Activated CD4-positive, alpha-beta T cell treated with anti-CD3 and anti-CD28 coated beads, Interleukin-2, amount 10 ng/mL, durations not matched to agents 24 days and 14 days (primary cell): ENCODE results near the gene COL9A1. TPM values are rescaled to one million over a fixed set of nuclear protein-coding genes. Genes with fewer than 3 reads are reported as not detected.
"Not testable (repeated sequence)": the region's sequence is repeated elsewhere in the genome, so short reads cannot be mapped to it uniquely, and the experiment has no call there.

Experiments used
- DNase-seq: peaks from one replicate; pipeline ENCODE4 v3.0.0; 2022
- H3K27ac Mint-ChIP-seq: one replicate; pipeline ENCODE4 v1.8.0; 2022; ENCODE audit warnings: mild to moderate bottlenecking, mixed read lengths
- H3K27me3 Mint-ChIP-seq: one replicate; pipeline ENCODE4 v1.8.0; 2022; ENCODE audit warnings: mixed read lengths
- H3K36me3 Mint-ChIP-seq: one replicate; pipeline ENCODE4 v1.8.0; 2022; ENCODE audit warnings: low read depth, mild to moderate bottlenecking, mixed read lengths
- H3K4me1 Mint-ChIP-seq: one replicate; pipeline ENCODE4 v1.8.0; 2021; ENCODE audit warnings: mixed read lengths
- H3K4me3 Mint-ChIP-seq: one replicate; pipeline ENCODE4 v1.8.0; 2022; ENCODE audit warnings: mild to moderate bottlenecking, moderate library complexity, mixed read lengths
- H3K9me3 Mint-ChIP-seq: one replicate; pipeline ENCODE4 v1.8.0; 2021; ENCODE audit warnings: mixed read lengths
- intact Hi-C: fragments of 100-400 bp; cut with micrococcal nuclease; formaldehyde crosslinking; loops from one replicate; pipeline ENCODE4 v1.15.1; 2023
- total RNA-seq: library from RNA; stranded (reverse); gene quantifications from 2 replicates; pipeline ENCODE4 v1.2.3, GENCODE V29; 2022

COL9A1 gene
- total RNA-seq, 1 donor from 2014 or later, result not detected

DNA sequence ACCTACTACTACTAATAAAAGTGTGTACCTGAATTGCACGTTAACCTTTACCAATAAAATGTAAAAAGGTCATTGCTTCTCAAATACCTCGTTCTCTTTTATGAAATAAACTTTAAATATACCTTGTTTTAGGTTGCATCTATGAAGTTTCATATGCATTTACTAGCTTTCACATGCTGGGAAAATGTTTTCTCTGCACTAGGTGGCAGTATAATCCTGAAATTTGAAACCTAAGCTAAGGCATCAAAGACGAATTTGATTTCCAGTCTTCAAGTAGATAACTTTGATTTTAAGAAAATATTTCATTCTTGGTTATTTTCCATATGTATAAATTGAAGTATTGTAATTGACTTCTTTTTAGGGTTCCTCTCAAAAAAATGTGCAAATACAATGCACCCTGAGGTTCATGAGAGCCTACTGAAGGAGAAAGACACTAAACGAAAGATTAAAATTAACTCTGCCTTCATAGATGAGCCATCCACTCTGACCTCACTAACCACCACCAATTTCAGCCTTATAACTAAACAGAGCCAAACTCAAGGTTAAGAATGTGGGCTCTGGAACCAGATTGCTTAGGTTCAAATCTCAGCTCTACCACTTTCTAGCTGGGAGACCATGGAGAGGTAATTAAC, 7.3 kb upstream of the COL9A1 start:
- Mint-ChIP-seq H3K27me3 (peaks cover 20% of the 10 kb centered on the region), H3K27ac (no peak overlapping the region)
- intact Hi-C loops, result loop anchor here (1.0 to 10.0 kb wide), 4 partner anchors 59 to 703 kb away; no protein-coding TSS in a partner anchor

DNA sequence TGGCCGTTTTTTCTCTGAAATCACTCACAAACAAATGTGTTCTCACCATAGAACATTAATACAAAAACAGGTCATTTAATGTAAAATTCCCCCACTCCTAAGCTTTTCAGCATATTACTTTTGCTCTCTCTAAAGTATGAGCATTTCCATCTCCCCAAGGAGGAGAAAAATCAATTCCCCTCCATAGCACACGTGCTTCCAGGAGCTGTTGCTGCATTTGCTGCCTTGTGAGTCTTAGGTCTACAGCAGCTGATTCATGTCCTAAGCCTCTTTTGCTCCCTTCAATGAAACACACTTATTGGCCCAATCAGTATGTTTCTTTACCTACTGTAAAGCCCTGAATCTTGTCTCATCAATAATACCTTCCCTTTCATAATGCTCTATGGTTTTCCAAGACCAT, 6.4 kb upstream of the COL9A1 start:
- no peak overlapping the region for H3K4me3 Mint-ChIP-seq
- H3K27ac Mint-ChIP-seq, result no peak overlapping the region
- DNase-seq, result no peak
- no peaks in the 10 kb centered on the region for H3K36me3 Mint-ChIP-seq
- H3K9me3 Mint-ChIP-seq, result no peaks in the 10 kb centered on the region
- intact Hi-C loops, result loop anchor here (10.0 kb wide), 1 partner anchor 646 kb away; the partner anchor contains the start of gene B3GAT2
- H3K4me1 Mint-ChIP-seq, result no peaks in the 10 kb centered on the region
- peaks cover 18% of the 10 kb centered on the region for H3K27me3 Mint-ChIP-seq

More for the DNA sequence above, 7.3 kb upstream of the COL9A1 start:
- peak; percentile 63 for DNase-seq
- H3K4me1 Mint-ChIP-seq, result no peaks in the 10 kb centered on the region
- H3K4me3 Mint-ChIP-seq, result no peak overlapping the region
- no peaks in the 10 kb centered on the region for H3K9me3 Mint-ChIP-seq
- no peaks in the 10 kb centered on the region for H3K36me3 Mint-ChIP-seq

DNA sequence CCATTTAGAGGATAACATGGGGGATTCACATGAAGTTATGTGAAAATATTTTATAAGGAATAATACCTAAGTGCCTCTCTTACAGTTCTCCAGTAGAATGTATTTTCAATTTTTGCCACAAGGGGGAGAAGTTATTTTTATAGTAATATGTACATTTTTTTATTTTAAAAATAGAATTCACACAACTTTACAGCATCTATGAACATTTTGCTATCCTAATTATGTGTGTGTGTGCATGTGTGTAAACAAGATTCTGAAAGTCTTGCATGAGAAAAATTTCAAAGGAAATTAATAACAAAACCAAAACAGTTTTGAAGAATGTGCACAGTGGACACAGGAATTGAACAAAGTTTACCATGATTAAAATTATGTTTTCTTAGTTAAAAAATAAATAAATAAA, 5.3 kb upstream of the COL9A1 start:
- H3K36me3 Mint-ChIP-seq, H3K4me1 Mint-ChIP-seq, H3K4me3 Mint-ChIP-seq, H3K27ac Mint-ChIP-seq, DNase-seq, H3K9me3 Mint-ChIP-seq: not testable (repeated sequence)
- H3K27me3 Mint-ChIP-seq, result peaks cover 17% of the 10 kb centered on the region
- intact Hi-C loops, result loop anchor here (10.0 kb wide), 1 partner anchor 647 kb away; the partner anchor contains the start of gene B3GAT2

DNA sequence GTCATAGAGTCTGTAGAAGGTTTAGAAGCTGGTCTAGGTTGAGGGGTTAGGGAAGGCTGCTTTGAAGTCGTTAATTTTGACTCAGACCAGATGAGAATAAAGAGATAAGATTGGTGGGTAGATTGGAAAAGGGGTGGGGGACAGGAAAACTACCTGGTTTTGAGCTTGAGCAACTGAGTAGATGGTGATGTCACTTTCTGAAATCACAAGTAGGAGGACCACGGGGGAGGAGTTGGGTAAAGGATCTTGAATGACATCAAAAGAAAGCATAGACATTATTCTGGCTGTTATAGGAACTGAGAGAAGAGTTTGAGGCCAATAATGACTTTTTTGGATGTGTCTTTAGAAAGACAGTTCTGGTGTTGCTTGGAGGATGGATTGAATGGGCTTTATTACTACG, 4.1 kb upstream of the COL9A1 start:
- H3K9me3 Mint-ChIP-seq, result no peaks in the 10 kb centered on the region
- intact Hi-C loops, result loop anchor here (10.0 kb wide), 1 partner anchor 648 kb away; the partner anchor contains the start of gene B3GAT2
- peaks cover 13% of the 10 kb centered on the region for H3K27me3 Mint-ChIP-seq
- DNase-seq, result no peak
- H3K4me1 Mint-ChIP-seq, result no peaks in the 10 kb centered on the region
- H3K4me3 Mint-ChIP-seq, result no peak overlapping the region
- H3K36me3 Mint-ChIP-seq, result no peaks in the 10 kb centered on the region
- no peak overlapping the region for H3K27ac Mint-ChIP-seq

DNA sequence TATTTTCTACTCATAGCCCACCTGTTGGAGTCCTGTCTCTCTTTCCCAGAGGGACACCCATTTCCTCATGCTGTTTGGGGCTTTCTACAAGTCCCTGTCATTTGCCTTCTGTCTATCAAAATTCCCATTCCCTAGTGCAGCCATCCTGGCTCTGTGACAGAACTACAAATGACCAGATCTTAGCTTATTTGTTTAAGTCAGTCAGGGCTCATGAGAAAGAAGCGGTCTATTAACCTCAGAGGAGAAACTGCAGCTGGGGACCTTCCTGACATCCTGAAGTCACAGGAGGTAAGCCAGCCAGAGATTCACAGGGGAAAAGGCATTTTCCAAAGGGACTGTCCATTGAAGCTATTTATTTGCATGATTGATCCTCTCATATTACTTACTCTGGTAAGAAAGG, 1.7 kb upstream of the COL9A1 start:
- H3K27ac Mint-ChIP-seq, result no peak overlapping the region
- H3K36me3 Mint-ChIP-seq, result no peaks in the 10 kb centered on the region
- no peak for DNase-seq
- H3K9me3 Mint-ChIP-seq, result no peaks in the 10 kb centered on the region
- H3K4me1 Mint-ChIP-seq, result no peaks in the 10 kb centered on the region
- intact Hi-C loops, result loop anchor here (10.0 kb wide), 1 partner anchor 650 kb away; the partner anchor contains the start of gene B3GAT2
- H3K27me3 Mint-ChIP-seq, result peaks cover 7% of the 10 kb centered on the region
- H3K4me3 Mint-ChIP-seq, result no peak overlapping the region

DNA sequence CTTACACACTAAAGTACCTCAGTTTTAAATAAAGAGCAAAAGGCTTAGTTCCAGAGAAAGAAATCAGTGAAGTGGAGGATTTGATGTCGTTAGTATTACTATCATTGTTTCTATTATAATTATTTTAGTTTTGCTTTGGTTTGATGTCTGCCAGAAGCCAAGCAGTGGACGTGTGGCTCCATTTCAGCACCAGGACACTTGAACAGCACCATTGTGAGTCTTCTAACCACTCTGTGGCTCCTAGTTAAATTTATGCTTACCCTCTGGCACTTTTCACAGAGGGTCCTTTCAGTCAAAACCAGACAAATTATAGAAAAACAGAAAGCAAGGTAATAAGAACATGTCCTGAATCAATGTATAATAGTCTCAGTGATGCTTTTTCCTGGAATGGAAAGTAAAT, 3.4 kb downstream of the COL9A1 start:
- Mint-ChIP-seq H3K27me3 (peaks cover 4% of the 10 kb centered on the region), H3K36me3 (no peaks in the 10 kb centered on the region), H3K4me3 (no peak overlapping the region), H3K27ac (no peak overlapping the region), H3K9me3 (no peaks in the 10 kb centered on the region), H3K4me1 (no peaks in the 10 kb centered on the region)
- intact Hi-C loops, result no loop called here
- DNase-seq, result no peak

DNA sequence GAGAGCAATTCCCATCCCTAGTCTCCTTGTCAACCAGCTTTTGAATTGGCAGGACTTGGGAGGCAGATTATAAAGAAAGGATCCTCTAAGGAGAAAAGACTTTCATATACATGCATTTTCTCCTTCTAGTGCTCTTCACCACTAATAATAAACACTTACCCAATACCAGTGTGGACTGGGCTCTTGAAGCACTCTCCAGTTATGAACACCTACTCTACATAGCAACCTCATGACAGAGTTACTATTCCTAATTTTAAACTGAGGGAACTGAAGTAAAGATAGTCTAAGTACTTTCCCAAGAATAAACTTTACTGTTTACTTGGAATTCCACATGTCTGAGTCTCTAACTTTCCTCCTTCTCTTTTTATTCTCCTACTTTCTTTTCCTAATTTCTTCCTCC, 4.8 kb downstream of the COL9A1 start:
- Mint-ChIP-seq H3K9me3 (no peaks in the 10 kb centered on the region), H3K27me3 (peaks cover 4% of the 10 kb centered on the region), H3K4me1 (no peaks in the 10 kb centered on the region), H3K27ac (no peak overlapping the region), H3K36me3 (no peaks in the 10 kb centered on the region), H3K4me3 (no peak overlapping the region)
- intact Hi-C loops, result no loop called here
- no peak for DNase-seq

DNA sequence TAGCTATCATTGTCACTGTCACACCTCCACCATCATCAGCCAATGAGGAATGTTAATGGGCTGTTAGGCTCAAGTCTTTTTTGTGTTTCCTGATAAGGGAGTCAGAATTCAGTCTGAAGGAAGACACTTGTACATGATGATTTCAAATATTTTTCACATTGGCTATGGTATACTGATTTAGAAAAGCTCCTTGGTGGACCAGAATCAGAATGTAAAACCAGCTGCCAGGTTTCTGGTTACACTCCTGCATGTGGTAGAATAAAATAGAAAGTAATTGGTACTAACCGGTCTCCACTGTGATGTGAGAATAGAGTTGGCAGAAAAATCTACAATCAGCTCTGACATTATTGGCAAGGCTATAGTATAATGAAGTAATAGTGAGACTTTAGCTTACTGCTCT, 10.7 kb downstream of the COL9A1 start:
- H3K4me1 Mint-ChIP-seq, result no peaks in the 10 kb centered on the region
- H3K36me3 Mint-ChIP-seq, result no peaks in the 10 kb centered on the region
- intact Hi-C loops, result no loop called here

DNA sequence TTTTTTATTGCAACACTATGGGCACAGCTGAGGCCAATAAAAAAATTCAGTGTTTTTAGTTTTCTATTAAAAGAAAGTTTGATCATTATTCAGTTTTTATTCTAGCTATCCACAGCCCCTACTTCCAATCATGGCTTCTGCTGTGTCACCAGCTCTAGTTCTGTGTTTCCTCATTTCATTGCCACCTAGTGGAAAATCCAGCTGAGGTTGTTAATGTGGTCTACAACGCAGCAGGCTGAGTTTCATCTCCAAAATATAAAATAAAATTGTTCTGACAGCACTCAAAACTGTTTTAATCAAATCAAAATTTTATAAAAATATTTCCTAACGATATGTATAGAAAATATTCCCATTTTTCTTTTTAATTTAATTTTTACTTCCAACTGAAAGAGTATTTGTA, 13.6 kb downstream of the COL9A1 start:
- H3K4me1 Mint-ChIP-seq, result no peaks in the 10 kb centered on the region
- no peaks in the 10 kb centered on the region for H3K9me3 Mint-ChIP-seq
- intact Hi-C loops, result no loop called here
- H3K27ac Mint-ChIP-seq, result no peak overlapping the region
- DNase-seq, result no peak
- H3K27me3 Mint-ChIP-seq, result peaks cover 10% of the 10 kb centered on the region
- no peaks in the 10 kb centered on the region for H3K36me3 Mint-ChIP-seq
- H3K4me3 Mint-ChIP-seq, result no peak overlapping the region

More for the DNA sequence above, 10.7 kb downstream of the COL9A1 start:
- H3K4me3 Mint-ChIP-seq, result no peak overlapping the region
- H3K27me3 Mint-ChIP-seq, result peaks cover 3% of the 10 kb centered on the region
- no peaks in the 10 kb centered on the region for H3K9me3 Mint-ChIP-seq
- no peak for DNase-seq
- no peak overlapping the region for H3K27ac Mint-ChIP-seq

DNA sequence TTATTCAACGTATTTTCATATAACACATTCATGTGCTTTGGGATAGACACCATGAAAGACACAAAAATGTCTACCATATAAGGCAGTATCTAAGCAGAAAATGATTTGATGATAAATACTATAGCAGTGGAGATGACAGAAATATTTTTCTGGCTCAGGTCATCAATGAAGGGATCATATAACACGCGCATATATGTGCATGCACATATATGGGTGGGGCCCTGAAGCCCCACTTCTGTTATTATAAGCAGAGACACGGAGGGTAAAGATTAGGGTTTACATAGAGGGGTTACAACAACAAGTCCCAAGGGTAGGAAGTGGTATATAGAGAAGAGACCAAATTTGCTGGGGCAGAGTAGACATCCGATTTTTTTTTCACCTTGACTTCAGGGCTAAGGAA, 16.0 kb downstream of the COL9A1 start:
- no peaks in the 10 kb centered on the region for H3K9me3 Mint-ChIP-seq
- no peaks in the 10 kb centered on the region for H3K4me1 Mint-ChIP-seq
- no peak overlapping the region for H3K4me3 Mint-ChIP-seq
- no peak for DNase-seq
- peaks cover 22% of the 10 kb centered on the region for H3K27me3 Mint-ChIP-seq
- no peak overlapping the region for H3K27ac Mint-ChIP-seq
- intact Hi-C loops, result no loop called here
- no peaks in the 10 kb centered on the region for H3K36me3 Mint-ChIP-seq

DNA sequence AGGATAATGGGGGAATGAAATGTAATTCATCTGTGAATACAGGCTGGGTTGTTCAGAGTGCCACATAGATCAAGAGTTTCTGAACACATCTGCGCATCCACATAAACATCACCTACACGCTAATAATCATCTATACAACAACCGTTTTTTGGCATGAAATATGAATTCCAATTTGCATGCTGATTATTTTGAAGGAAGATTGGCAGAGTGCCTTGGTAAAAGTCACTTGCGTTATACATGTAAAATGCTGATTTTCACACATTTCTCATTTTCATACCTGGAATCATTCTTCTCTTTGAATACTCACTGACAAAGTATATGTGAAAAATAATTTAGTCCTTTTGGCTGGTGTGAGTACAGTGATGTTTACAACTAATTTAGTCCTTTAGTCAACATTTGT, 17.7 kb downstream of the COL9A1 start:
- H3K9me3 Mint-ChIP-seq, result no peaks in the 10 kb centered on the region
- no peak for DNase-seq
- H3K27ac Mint-ChIP-seq, result no peak overlapping the region
- H3K36me3 Mint-ChIP-seq, result no peaks in the 10 kb centered on the region
- H3K4me3 Mint-ChIP-seq, result no peak overlapping the region
- peaks cover 26% of the 10 kb centered on the region for H3K27me3 Mint-ChIP-seq
- H3K4me1 Mint-ChIP-seq, result no peaks in the 10 kb centered on the region
- intact Hi-C loops, result no loop called here

DNA sequence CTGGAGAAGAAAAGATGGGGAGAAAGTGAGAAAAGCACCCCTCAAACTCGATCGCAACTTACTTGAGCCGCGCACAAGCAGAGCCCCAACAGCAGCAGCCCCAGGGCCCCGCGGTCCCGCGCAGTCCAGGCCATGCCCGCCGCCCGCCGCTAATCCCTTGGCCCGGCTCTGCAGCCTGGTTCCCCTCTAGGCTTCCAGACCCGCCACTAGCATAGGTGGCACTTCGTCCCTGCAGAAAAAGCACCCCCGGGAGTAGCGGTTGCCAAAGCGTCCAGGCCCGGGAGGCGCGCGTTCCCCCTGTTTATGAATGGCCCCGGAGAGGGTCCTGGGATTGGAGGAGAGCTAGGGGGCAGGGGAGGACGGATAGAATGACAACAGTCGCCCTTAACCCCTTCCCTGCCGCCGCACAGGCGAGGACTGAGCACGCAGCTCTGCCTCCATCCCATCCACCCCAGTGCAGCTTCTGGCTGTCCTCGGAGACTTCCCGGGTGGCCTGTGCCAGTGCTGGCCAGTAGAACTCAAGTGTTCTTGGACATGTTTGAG, 19.9 kb downstream of the COL9A1 start:
- intact Hi-C loops, result no loop called here
- H3K27me3 Mint-ChIP-seq, result peaks cover 32% of the 10 kb centered on the region
- H3K36me3 Mint-ChIP-seq, result no peaks in the 10 kb centered on the region
- no peak for DNase-seq
- no peak overlapping the region for H3K27ac Mint-ChIP-seq
- H3K4me3 Mint-ChIP-seq, result no peak overlapping the region
- no peaks in the 10 kb centered on the region for H3K4me1 Mint-ChIP-seq
- H3K9me3 Mint-ChIP-seq, result no peaks in the 10 kb centered on the region

DNA sequence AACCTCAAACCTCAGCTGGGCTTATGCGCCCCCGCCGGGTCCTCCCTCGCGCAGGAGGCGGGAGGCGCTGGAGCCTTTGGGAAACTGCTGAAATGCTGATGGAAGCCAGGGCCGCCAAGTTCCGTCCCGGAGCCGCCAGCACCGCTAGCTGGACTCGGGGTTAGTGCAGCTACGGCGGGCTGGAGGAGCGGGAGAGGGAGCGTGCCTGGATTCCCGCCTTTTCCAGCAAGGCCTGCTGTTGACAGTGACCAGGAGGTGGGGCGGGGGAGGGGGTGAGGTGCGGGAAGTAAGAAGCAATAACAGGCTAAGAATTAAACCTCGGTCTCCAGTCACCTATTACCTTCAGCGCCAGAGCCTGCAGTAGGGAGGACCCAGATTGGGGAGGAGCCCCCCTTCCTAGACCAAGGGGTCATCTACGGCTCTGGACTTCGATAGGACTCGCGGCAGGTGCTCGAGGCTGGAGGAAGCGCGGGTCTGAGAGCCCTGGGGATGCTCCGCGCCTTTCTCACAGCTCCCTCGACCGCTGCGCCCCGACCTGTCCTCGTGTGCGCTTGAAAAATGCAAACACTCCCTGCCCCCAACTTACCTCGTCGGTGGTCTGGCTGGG, 20.5 kb downstream of the COL9A1 start:
- H3K36me3 Mint-ChIP-seq, result no peaks in the 10 kb centered on the region
- no peak overlapping the region for H3K4me3 Mint-ChIP-seq
- no peak for DNase-seq
- peaks cover 36% of the 10 kb centered on the region for H3K27me3 Mint-ChIP-seq
- no peak overlapping the region for H3K27ac Mint-ChIP-seq
- intact Hi-C loops, result no loop called here
- H3K9me3 Mint-ChIP-seq, result no peaks in the 10 kb centered on the region
- no peaks in the 10 kb centered on the region for H3K4me1 Mint-ChIP-seq

DNA sequence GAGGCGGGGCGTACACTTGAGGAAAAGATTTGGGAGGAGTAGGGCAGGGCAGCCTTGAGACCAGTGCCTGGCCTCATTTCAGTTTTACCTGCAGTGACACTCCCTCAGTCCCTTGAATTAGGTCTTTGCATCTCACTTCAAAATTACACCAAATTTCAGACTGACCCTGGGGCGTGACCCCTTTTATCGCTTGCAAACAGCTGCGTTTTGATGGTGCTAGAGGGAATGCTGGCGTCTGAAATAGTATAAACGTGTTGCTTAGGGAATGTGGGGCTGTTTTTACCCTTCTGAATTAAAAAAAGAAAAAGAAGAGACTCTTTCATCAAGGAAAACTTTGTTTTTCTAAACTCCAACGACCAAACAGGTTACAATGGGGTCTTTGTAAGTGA, 21.0 kb downstream of the COL9A1 start:
- DNase-seq, result no peak
- no peaks in the 10 kb centered on the region for H3K36me3 Mint-ChIP-seq
- intact Hi-C loops, result no loop called here
- H3K4me3 Mint-ChIP-seq, result no peak overlapping the region
- H3K4me1 Mint-ChIP-seq, result no peaks in the 10 kb centered on the region
- no peaks in the 10 kb centered on the region for H3K9me3 Mint-ChIP-seq
- no peak overlapping the region for H3K27ac Mint-ChIP-seq
- peaks cover 36% of the 10 kb centered on the region for H3K27me3 Mint-ChIP-seq
